Measurements from ENCODE around the gene PKP2. TPM values are rescaled to one million over a fixed set of nuclear protein-coding genes. Genes with fewer than 3 reads are reported as not detected.

The PKP2 gene
- total RNA-seq, 1 donor from 2014 or later, result 1.9 TPM

GRCh38 chr12:32756476-32757066 lies 140.0 kb downstream of the PKP2 start:
- TF ChIP-seq CTCF (IDR thresholded peaks at IDR 0.05), result no peak
- peak overlapping the region; percentile 93 for H3K4me3 ChIP-seq
- no peaks in the 10 kb centered on the region for H3K27me3 ChIP-seq
- no peak overlapping the region for H3K27ac ChIP-seq
- no peaks in the 10 kb centered on the region for H3K9me3 ChIP-seq
- peaks cover 24% of the 10 kb centered on the region for H3K36me3 ChIP-seq
- DNase-seq (no peak), ATAC-seq (no peak)
- H3K4me1 ChIP-seq, result peaks cover 14% of the 10 kb centered on the region
- intact Hi-C loops (cut with DNase I), result no loop called here

- Histone ChIP-seq H3K27ac (peak within 1 kb of the TSS; percentile 87), H3K36me3 (peaks cover 29% of the 10 kb centered on the region), H3K9me3 (no peaks in the 10 kb centered on the region), H3K4me1 (peaks cover 14% of the 10 kb centered on the region), H3K27me3 (no peaks in the 10 kb centered on the region), H3K4me3 (peak within 1 kb of the TSS; percentile 93)
- peak; percentile 84 for TF ChIP-seq CTCF (IDR thresholded peaks at IDR 0.05)
- ATAC-seq (peak; percentile 97), DNase-seq (peak; percentile 94)
- intact Hi-C loops (cut with DNase I), result no loop called here
Observed at GRCh38 chr12:32755654-32756475, 140.7 kb downstream of the PKP2 start, which contains the start of gene YARS2. Gene YARS2 (minus strand): TSS chr12:32755897. CDS start chr12:32755874, 23 bp downstream.

- Histone ChIP-seq H3K27ac (peak overlapping the region; percentile 87), H3K9me3 (no peaks in the 10 kb centered on the region), H3K36me3 (peaks cover 36% of the 10 kb centered on the region), H3K4me1 (peaks cover 14% of the 10 kb centered on the region), H3K4me3 (peak overlapping the region; percentile 93), H3K27me3 (no peaks in the 10 kb centered on the region)
- ATAC-seq (peak; percentile 89), DNase-seq (peak; percentile 90)
- TF ChIP-seq CTCF (IDR thresholded peaks at IDR 0.05), result peak; percentile 70
- intact Hi-C loops (cut with DNase I), result no loop called here
Observed at GRCh38 chr12:32755051-32755653, 141.4 kb downstream of the PKP2 start.

GRCh38 chr12:32754111-32754510 lies 142.5 kb downstream of the PKP2 start:
- H3K9me3 ChIP-seq, result no peaks in the 10 kb centered on the region
- intact Hi-C loops (cut with DNase I), result no loop called here
- peaks cover 47% of the 10 kb centered on the region for H3K36me3 ChIP-seq
- TF ChIP-seq CTCF (IDR thresholded peaks at IDR 0.05), result no peak
- ATAC-seq (peak; percentile 41), DNase-seq (no peak)
- peak overlapping the region; percentile 87 for H3K27ac ChIP-seq
- H3K27me3 ChIP-seq, result no peaks in the 10 kb centered on the region
- peaks cover 14% of the 10 kb centered on the region for H3K4me1 ChIP-seq
- H3K4me3 ChIP-seq, result peak overlapping the region; percentile 93

- TF ChIP-seq CTCF (IDR thresholded peaks at IDR 0.05), result no peak
- Histone ChIP-seq H3K9me3 (no peaks in the 10 kb centered on the region), H3K27ac (no peak overlapping the region), H3K36me3 (peaks cover 52% of the 10 kb centered on the region), H3K4me3 (no peak overlapping the region), H3K4me1 (peaks cover 14% of the 10 kb centered on the region), H3K27me3 (no peaks in the 10 kb centered on the region)
- DNase-seq (no peak), ATAC-seq (no peak)
- intact Hi-C loops (cut with DNase I), result no loop called here
Observed at GRCh38 chr12:32753605-32754004, 143.0 kb downstream of the PKP2 start.

Measured in upper lobe of right lung (tissue), 1 donor.